HG03064 (cell line): ENCODE measurements around the gene THADA.
A peak's percentile ranks its signal among the peaks of the same experiment; 100 is the strongest.

Experiments
- ATAC-seq: cut with Tn5 transposase; IDR thresholded peaks from one replicate; pipeline ENCODE4 v1.9.1; 2021; ENCODE audit warnings: low read depth; ENCODE audit not compliant: unreplicated experiment

THADA gene

DNA sequence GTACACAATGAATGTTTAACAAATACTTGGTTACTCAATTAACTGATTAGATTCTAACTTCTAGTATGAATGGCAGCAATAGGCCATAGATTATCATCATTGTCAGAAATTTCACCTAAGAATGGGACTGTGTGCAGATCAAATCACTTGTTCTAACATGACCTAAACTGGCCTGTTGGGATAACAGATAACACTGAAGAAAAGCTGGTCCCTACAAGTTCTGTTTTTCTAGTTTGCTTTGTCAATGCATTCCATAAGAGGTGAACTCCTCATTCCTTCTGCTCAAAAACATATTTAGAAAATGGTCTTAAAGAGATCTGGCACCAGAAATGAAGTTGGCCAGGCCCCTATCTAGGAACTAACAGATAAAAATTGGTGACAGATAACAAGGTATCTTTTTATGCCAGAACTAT lies 175.4 kb downstream of the THADA start:
- no peak for ATAC-seq

- no peak for ATAC-seq
Observed at GRCh38 chr2:43419876-43420275, 176.0 kb downstream of the THADA start.

GRCh38 chr2:43419243-43419642 lies 176.6 kb downstream of the THADA start:
- ATAC-seq: no peak

GRCh38 chr2:43418680-43419079 lies 177.2 kb downstream of the THADA start:
- no peak for ATAC-seq

DNA sequence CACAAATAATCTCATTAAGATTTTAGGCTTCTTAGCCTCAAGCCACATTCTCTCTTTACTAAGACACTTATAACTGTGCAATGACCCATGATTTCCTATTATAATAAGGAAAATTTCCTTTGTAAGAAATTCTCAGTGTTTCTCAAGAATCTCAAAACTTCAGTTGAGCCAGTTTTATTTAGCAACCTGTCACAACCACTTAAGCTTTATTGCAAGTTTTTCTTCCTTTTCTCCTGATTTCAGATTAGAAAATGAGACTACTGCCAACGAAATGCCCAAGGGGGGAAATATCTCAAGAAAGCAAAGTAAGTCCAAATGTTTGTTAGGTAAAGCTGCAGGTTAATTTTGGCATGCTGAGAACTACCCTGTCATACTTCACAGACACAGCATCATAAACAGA lies 178.5 kb downstream of the THADA start:
- no peak for ATAC-seq

- ATAC-seq: no peak
Observed at GRCh38 chr2:43415592-43415991, 180.2 kb downstream of the THADA start.

DNA sequence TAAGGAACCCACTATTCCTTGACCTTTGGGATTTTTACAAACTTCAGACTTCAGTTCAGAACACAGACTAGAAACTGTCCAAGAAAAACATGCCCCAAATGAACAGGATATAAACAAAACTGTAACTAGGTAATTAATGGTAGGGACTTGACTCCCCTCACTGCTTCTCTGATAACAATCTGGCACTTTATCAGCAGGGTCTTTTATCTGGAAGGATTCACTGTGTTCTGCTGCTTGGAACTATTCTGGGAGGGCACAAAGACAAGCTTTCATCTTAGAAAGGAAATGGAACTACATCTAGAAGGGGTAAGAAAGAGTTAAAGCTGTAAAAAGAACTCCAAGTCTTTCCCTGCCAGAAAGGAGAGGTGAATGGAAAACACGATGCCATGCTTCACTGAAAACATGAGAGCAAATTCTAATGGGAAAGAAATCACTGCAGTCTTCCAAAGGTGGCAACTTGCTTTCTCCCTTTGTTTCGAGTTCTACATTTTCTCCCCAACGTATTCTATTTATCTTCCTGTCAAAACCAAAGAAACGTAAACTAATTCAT lies 181.2 kb downstream of the THADA start:
- ATAC-seq: no peak

DNA sequence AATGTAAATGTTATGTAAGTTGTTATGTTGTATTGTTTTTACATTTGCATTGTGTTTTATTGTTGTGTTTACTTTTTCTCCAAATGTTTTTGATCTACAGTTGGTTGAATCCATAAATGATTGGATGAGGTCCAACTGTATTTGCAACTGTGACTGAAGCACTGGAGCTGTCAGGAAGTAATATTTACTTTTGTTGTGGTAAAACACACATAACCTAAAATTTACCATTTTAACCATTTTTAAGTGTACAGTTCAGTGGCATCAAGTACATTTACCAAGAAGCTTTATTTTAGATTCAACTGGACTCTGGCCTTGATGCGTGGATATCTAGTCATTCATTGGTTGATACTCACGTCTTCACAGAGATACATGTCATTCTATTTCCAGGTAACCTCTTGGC lies 181.8 kb downstream of the THADA start:
- ATAC-seq: no peak

GRCh38 chr2:43412114-43412753 lies 183.6 kb downstream of the THADA start:
- ATAC-seq: no peak

GRCh38 chr2:43410055-43410604 lies 185.7 kb downstream of the THADA start:
- ATAC-seq: no peak

- ATAC-seq: peak; percentile 60
Observed at GRCh38 chr2:43408407-43409160, 187.3 kb downstream of the THADA start.

GRCh38 chr2:43407935-43408334 lies 187.9 kb downstream of the THADA start:
- peak; percentile 36 for ATAC-seq

DNA sequence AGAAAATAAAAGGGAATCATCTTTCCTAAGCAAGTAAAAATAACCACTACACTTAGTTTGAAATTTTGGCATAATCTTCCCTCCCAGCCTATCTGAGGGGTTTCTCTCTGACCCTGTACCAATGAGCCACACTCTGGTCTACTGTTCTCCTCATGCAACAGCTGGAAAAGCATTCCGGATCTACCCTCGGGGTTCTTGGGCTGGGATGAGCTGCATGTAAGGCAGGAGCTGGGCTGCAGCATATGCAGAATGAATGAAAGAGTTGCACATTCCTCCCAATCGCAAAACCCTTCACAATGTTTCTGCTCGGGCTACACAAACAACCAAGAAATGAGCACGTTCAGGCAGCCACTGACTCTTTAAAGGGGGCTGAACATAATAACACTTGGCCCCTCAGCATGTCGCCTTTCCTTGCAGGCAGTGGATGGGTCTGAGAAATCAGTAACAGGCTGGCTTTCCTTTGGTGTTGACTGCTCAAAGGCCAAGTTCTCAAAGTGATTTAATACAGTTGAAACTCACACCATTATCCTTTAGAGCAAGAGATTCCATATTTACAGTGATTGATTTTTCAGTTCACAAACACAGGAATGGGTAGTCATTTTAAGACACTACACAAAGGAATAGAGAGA lies 189.1 kb downstream of the THADA start:
- no peak for ATAC-seq

- ATAC-seq: no peak
Observed at GRCh38 chr2:43405829-43406228, 190.0 kb downstream of the THADA start.

GRCh38 chr2:43402452-43402937 lies 193.3 kb downstream of the THADA start:
- ATAC-seq: peak; percentile 48

- peak; percentile 81 for ATAC-seq
Observed at GRCh38 chr2:43402002-43402401, 193.8 kb downstream of the THADA start.

DNA sequence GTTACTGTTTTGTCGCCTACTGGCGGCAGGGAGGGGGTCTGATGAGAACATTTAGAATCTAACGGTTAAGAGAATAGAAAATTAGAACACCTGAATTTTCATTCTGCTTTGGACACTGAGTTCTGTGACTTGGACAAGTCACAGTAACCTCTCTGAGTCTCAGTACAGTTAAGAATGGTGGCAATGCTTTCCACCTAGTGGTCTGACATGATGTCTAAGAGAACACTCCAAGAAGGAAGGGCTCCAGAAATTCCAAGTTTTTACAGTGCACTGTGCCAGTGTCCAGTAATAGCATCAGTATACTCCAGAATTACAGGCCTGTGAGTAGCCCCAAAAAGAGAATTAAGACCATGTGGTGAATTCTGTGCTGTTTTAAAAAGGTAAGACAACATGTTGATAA lies 195.3 kb downstream of the THADA start:
- ATAC-seq: no peak

- no peak for ATAC-seq
Observed at GRCh38 chr2:43399515-43400264, 196.1 kb downstream of the THADA start.

GRCh38 chr2:43399098-43399497 lies 196.7 kb downstream of the THADA start:
- ATAC-seq: no peak

- ATAC-seq: no peak
Observed at GRCh38 chr2:43397821-43398220, 198.0 kb downstream of the THADA start.
